NCI-H187 (cell line): Measurements from ENCODE around the gene AREG.
"Not testable (repeated sequence)": the region's sequence is repeated elsewhere in the genome, so short reads cannot be mapped to it uniquely, and the experiment has no call there.

Experiments
- DNase-seq, 2 experiments: peaks; one replicate each; lab custom pipeline; 2025; lab: John Stamatoyannopoulos, UW

The AREG gene

GRCh38 chr4:74444891-74445642 is at the start of gene AREG:
AREG (plus strand) TSS chr4:74445136; CDS start chr4:74445346, 210 bp downstream.
- DNase-seq = peak; percentile 45 to 60

DNA sequence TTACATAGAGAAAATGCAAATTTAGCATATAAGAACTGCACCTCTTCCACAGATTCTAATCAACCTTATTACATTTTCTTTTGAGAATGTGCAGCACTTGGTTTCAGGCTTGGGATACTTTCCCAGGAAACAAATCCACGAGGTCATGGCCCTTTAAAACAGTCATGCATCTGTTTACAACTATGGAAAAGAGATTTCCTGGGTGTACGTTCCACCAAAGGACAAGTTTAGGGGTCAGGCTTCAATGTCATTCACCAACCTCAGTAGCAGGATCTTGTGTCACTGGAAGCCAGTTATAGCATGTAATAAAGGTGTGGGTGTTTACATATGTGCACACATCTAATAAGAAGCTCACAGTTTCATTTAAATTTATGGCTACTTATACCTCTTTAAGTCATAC is 49.3 kb upstream of the AREG start:
- DNase-seq = no peak

- no peak for DNase-seq
Observed at GRCh38 chr4:74397748-74398426, 47.0 kb upstream of the AREG start.

GRCh38 chr4:74398894-74399589 is 45.9 kb upstream of the AREG start:
- DNase-seq = not testable (repeated sequence)

GRCh38 chr4:74400395-74400794 is 44.5 kb upstream of the AREG start:
- no peak for DNase-seq

- no peak for DNase-seq
Observed at GRCh38 chr4:74402692-74403456, 42.1 kb upstream of the AREG start.

DNA sequence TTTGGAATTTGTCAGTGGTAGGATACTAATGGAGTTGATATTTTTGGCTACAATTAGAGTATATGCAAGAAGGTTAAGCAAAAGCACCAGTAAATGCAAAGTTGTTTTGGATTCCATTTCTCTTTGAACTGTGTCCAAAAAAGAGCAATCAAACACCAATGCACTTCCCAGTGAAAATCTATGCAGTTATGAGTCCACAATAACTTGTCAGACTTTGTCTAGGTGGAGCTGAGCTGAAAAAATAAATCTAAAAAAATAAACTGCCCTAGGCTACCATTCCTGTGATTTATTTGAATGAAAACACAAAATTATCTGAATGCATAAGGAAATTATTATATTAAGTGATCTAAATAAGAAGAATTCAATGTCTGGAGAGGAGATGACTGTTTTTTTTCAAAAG is 37.0 kb upstream of the AREG start:
- DNase-seq = no peak

- no peak for DNase-seq
Observed at GRCh38 chr4:74408639-74409038, 36.3 kb upstream of the AREG start.

DNA sequence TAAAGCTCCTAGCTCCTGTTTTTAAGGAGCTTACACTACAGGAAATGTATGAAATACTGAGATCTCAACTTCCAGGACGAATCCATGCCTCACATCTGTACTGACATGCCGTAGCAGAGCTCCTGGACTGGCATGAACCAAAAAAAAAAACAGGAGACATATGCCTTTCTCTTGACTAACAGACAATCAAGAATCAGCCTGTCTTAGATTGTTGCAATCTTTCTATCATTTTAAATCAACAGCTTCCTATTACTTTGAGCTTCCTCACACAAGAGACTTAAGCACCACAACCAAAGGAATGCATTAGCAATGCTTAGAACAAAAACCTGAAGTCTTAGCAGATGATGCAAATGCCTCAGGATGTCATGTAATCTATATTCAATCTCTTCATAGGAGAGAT is 34.7 kb upstream of the AREG start:
- no peak for DNase-seq

- DNase-seq = no peak
Observed at GRCh38 chr4:74412225-74412624, 32.7 kb upstream of the AREG start.

- DNase-seq = no peak
Observed at GRCh38 chr4:74413265-74413664, 31.7 kb upstream of the AREG start.

- DNase-seq = no peak
Observed at GRCh38 chr4:74414149-74414809, 30.7 kb upstream of the AREG start.

GRCh38 chr4:74415602-74416300 is 29.2 kb upstream of the AREG start:
- DNase-seq = no peak

DNA sequence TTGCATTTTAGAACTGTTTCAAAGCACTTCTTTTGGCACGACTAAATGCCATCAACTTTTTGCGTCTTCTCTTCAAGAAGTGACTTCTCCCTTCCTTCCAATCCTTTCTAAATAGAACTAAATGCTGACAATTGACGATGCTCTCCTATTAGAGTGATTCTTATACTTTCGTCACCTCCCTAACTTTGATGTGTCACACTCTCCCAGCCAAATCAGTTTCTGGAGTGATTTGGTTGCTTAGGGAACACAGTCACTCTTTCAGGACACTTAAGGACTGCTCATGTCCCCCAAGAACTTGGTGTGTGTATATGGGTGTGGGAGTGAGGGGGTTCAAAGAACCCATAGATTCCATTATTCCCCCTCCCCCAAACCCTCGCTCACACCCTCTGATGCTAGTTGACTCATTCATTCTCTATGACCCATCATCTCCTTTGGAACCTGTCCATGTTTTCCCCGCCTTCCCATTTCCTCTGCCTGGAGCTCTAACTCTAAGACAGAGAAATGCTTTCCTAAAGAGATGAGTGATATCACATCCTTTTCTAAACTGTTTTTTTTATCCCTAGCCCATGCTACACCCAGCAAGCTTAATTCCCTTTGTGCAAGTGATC is 26.8 kb upstream of the AREG start:
- DNase-seq = no peak

- DNase-seq = no peak
Observed at GRCh38 chr4:74420863-74421262, 24.1 kb upstream of the AREG start.

GRCh38 chr4:74423104-74423503 is 21.8 kb upstream of the AREG start:
- DNase-seq = no peak

GRCh38 chr4:74424111-74424510 is 20.8 kb upstream of the AREG start:
- DNase-seq = no peak

- DNase-seq = no peak
Observed at GRCh38 chr4:74426101-74426500, 18.8 kb upstream of the AREG start.

DNA sequence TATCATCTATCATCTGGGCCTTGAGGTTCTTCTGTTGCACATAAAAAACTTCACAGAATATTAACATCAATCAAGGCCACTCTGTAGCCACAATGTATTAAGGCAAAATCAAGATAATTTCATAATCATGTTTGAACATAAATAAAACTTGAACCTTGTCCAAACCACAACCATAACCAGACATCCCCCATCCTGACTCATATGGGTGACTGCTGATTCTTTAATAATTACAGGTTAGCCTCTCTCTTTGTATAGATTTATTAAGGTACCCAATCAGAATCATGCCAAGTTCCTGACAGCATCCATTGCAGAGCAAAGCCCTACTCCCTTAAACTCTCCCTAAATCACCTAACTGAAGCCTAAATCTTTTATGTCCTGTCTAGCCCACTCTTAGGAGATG is 16.7 kb upstream of the AREG start:
- DNase-seq = no peak

GRCh38 chr4:74431113-74431826 is 13.7 kb upstream of the AREG start:
- no peak for DNase-seq
